GM23248 (cell line): Measurements from ENCODE around the gene RALGDS.

Experiments used
- EZH2 ChIP-seq: fragments of 200-600 bp; sonication (generic); IDR thresholded peaks from 2 replicates; pipeline ENCODE4 v1.6.1; 2018; ENCODE audit warnings: antibody characterized with exemption, mild to moderate bottlenecking; ENCODE audit not compliant: insufficient read depth, poor library complexity, severe bottlenecking
- EZH2phosphoT487 ChIP-seq: fragments of 200-600 bp; sonication (generic); IDR thresholded peaks from 2 replicates; pipeline ENCODE4 v1.6.1; 2018; ENCODE audit warnings: antibody characterized with exemption, moderate library complexity, mild to moderate bottlenecking, low read depth; ENCODE audit not compliant: insufficient read depth

- TF ChIP-seq EZH2: no peak
- no peak for TF ChIP-seq EZH2phosphoT487
Observed at GRCh38 chr9:133099726-133100505, 21.1 kb downstream of the RALGDS start.
